NOMO-1 treated with DMSO at 0.1 percent for 48 hours (cell line): ENCODE results near the gene DISC1.
"Not testable (repeated sequence)": the region's sequence is repeated elsewhere in the genome, so short reads cannot be mapped to it uniquely, and the experiment has no call there.

ENCODE experiments used
- DNase-seq: peaks from one replicate; lab custom pipeline; 2025; ENCODE audit not compliant: unreplicated experiment; lab: John Stamatoyannopoulos, UW

DISC1 gene

GRCh38 chr1:231666937-231667608, 40.5 kb downstream of the DISC1 start:
- no peak for DNase-seq

DNA sequence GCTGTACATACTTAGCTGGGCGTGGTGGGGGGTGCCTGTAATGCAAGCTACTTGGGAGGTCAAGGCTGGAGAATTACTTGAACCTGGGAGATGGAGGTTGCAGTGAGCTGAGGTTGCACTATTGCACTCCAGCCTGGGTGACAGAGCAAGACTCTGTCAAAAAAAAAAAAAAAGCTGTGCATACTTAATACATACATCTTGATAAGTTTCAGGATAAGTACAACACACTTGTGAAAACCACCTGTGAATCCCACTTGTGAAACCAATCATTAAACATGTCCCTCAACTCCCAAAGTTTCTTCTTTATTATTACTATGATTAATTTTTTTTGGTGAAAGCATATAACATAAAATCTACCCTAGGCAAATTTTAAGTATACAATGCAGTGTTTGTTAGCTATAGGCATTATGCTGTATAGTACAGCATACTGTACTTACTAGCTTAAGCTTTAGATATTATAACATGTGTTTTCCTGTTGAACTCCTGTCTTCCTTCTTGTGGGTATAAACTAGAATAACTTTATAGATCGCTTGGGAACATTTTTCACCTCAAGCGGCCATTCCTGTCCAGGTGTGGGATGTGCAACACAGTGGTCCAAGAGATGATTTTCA, 41.4 kb downstream of the DISC1 start:
- no peak for DNase-seq

- no peak for DNase-seq
Observed at GRCh38 chr1:231668826-231669225, 42.2 kb downstream of the DISC1 start.

DNA sequence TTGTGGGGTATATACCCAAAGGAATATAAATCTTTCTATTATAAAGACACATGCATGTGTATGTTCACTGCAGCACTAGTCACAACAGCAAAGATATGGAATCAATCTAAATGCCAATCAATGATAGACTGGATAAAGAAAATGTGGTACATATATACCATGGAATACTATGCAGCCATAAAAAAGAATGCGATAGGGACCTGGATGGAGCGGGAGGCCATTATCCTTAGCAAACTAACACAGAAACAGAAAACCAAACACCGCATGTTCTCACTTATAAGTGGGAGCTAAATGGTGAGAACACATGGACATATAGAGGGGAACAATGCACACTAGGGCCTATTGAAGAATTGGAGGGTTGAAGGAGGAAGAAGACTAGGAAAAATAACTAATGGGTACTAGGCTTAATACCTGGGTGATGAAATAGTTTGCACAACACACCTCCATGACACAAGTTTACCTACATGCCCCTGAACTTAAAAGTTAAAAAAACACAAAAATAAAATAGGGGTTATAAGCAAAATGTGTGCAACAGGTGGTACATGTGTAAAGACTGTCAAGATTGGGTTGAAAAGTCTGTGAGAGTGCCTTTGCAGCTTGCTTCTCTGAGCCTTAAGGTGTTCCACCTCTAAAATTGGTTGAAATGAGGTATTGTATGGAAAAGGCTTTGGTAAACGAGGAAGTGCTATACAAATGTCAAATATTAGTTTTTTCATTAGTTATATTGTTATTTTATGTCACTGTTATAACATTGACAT, 43.5 kb downstream of the DISC1 start:
- not testable (repeated sequence) for DNase-seq

DNA sequence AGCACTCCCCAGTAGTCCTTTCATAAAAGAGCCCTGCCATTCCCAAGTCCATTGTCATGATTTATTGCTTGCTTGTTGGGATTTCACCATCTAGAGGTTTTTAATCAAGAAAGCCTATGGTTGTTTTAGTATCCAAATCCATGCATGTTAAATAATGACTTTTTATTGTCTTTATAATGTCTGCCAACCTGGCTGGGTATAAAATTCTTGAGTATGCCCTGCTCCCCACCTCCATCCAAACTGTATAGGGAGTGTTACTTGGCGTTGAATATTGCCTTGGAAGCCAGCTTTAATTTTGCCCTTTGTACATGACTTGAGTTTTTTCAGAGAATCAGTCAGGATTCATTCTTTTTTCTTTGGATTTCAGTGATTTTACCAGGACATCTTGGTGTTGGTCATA, 44.2 kb downstream of the DISC1 start:
- no peak for DNase-seq

GRCh38 chr1:231674575-231674974, 48.0 kb downstream of the DISC1 start:
- no peak for DNase-seq

DNA sequence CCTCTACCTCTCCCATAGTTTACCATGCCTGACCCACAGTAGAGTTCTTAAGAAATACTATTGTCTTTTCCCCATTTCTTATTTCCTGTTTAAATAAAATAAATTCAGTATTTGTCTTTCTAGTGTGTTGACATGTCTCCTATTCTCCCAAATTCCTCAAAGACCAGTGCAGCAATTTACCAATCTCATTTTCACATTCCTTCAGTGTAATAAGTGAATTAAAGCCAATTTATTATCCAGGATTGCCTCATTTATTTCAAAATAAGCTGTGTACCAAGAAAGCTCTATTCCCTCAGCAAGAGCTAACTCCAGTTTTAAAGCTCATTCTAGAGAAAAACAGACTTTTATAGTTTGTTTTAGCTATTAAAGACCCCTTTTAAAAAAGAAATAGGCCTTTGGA, 49.9 kb downstream of the DISC1 start:
- no peak for DNase-seq

DNA sequence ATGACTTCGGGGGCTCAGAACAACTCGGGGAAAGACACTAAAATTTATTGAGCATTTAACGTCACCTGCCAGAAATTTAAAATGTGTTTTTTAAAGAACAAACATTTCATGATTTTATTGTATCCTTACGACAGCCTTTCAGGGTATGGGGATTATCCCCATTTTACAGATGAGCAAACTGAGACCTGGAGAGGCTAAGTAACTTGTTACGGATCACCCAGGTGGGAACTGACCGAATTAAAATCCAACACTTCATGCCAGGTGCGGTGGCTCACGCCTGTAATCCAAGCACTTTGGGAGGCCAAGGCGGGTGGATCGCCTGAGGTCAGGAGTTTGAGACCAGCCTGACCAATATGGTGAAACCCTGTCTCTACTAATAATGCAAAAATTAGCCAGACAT, 50.9 kb downstream of the DISC1 start:
- no peak for DNase-seq

DNA sequence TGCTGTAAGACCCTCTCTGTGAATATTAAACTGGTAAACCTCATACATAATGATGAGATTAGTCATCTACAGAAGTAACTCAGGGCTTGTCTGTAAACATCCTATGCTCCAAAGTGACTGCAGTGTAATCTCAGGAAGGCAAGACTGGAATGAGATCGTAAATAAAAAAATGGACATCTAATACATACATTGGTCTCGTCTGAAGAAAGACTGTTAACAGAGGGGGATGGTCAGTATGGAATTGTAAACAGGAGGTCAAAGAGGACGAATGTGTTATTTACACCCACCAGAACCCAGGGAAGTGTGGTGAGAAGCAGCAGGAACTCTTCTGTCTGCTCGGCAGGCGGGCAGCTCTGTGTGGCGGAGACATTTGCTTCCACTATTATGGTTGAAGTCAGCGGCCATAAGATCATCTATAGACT, 51.4 kb downstream of the DISC1 start:
- DNase-seq = no peak

GRCh38 chr1:231679109-231679508, 52.5 kb downstream of the DISC1 start:
- no peak for DNase-seq

- no peak for DNase-seq
Observed at GRCh38 chr1:231681006-231681405, 54.4 kb downstream of the DISC1 start.

- no peak for DNase-seq
Observed at GRCh38 chr1:231682779-231683178, 56.2 kb downstream of the DISC1 start.

DNA sequence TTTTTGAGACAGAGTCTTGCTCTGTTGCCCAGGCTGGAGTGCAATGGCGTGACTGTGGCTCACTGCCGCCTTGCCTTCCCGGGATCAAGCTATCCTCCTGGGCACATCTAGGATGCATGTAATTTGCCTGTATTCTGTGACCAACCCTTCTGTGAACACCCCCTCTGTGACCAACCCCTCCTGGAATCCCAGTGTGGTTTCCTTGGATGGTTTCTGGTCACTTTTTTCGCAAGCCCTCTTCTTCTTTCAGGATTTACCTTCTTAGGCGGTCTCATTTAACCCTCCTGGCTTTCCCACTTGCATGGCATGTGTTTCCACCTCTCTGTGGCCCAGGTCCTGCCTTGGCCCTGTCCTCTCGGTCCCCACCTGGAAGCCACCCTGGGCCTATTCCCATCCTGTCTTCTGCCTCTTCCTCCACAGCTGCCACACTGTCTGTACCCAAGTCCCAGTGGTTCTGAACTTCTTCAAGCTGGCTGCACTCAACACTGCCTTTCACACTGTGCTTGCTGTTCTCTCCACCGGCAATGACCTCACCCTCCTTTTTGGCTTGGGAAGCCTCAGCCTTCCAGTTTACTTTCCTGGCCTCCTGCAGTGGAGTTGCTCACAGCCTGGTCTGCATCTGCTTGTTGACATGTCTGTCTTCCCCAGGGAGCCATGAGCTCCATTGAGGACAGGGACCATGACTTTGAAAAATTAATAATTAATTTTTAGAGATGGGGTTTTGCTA, 57.0 kb downstream of the DISC1 start:
- DNase-seq = no peak

DNA sequence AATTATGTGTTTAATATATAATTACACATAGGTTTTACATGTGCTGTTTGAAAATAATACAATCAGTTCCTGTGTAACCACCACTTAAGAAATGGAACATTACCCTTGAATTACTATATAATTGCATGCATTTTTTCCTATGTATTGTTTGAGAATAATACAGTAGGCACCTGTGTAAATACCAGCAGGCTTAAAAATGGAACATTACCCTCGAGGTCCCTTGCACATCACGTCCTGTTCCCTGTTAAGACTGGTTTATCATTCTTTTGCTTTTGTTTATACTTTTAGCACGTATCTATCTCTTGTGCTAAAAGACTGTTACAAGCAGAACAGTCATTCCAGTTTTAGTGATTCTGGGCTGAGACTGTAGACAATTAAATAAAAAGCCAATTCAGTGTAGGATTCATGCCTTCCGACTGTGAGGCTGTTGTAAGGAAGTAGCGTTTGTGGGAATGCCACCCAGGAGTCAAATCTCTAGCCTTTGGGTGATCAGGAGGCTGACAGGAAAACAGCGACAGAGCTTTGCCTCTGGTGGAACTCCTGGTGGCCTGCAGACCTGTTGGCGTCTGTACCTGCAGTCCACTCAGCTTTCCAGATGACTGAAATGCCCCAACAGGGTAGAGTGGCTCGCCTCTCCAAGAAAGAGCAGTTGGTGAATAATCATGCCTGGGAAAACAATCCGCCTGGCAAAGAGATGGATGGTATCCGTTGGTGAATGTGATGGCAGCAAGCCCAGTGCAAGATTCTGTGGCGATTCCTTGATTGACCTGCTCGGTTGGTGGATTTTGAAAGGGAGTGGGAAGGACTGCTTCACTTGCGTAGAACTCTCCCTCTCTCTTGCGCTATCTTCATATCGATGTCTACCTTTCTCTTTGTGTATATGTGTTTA, 58.0 kb downstream of the DISC1 start:
- no peak for DNase-seq

DNA sequence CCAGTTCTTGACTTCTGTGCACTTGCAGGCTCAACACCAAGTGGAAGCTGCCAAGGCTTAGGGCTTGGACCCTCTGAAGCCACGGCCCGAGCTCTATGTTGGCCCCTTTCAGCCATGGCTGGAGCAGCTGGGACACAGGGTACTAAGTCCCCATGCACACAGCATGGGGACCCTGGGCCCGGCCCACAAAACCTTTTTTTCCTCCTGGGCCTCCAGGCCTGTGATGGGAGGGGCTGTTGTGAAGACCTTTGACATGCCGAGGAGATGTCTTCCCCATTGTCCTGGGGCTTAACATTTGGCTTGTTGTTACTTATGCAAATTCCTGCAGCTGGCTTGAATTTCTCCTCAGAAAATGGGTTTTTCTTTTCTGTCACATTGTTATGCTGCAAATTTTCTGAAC, 59.8 kb downstream of the DISC1 start:
- no peak for DNase-seq

GRCh38 chr1:231688989-231689388, 62.4 kb downstream of the DISC1 start:
- DNase-seq = no peak

DNA sequence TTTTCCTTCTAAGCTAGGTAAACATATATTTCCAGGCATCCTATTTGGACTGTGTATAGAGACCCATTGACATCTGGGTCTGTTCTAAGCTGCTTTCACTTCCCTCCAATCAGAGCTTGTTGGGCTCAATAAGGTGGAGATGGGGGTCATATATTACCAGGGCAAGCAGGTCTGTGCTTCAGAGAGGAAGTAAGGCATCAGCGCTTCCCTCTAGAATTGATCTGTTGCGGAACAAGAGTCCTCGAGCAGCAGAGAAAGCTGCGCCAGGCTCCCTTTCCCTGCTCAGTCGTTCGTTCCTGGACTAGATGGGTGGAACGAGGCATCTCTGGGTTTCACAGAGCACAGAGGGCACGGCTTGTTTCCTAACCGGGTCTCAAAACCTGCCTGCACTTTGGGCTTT, 63.5 kb downstream of the DISC1 start:
- DNase-seq = peak; percentile 80

DNA sequence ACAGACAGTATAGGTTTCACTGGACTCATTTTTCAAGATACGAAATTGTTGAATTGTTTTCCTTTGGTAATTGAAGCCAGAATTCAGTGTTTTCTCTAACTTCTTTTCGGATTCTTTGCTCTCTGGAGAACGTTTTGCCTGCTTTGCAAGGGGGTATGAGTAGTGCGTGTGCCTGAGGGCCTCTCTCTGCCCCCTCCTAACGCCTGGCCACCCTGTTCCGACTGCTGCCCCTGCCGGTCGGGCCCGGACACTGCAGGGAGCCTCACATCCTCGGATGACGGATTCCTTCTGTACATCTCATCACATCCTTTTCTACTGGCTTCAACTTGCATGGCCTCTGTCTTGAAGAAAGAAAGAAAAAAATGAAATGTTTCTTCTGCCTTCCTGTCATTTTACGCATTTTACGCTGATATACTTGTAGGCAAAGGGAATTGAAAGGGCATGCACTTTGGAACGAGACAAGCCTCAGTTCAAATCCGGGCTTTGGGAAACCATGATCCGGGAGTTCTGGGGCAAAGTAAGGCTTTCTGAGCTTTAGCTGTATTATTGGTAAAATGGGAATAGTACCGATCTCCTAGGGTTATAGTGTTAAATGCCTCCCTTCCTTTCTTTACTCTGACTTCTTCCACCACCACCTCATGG, 65.1 kb downstream of the DISC1 start:
- no peak for DNase-seq

DNA sequence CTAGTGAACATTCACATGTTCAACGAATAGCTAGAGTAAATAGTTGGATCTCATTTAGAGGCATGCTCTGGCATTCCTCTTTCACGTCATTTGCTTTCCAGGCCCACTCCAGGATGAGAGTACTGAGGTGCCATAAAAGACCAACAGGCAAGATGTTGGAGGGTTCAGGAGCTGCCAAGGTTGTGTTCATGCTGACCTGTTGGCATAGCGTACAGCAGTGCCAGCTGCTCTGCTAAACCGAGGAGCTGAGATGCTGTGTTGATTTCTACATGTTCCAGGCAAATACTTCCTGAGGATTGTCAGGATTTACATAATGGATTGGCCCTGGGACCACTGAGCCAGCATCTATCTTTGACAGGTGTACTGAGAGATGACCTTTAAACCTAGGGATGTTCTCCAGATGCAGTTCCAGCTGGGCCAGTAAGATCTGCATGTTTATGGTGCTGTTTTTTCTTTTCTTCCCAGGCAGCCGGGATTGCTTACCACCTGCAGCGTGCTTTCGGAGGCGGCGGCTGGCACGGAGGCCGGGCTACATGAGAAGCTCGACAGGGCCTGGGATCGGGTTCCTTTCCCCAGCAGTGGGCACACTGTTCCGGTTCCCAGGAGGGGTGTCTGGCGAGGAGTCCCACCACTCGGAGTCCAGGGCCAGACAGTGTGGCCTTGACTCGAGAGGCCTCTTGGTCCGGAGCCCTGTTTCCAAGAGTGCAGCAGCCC, 66.9 kb downstream of the DISC1 start:
- no peak for DNase-seq

DNA sequence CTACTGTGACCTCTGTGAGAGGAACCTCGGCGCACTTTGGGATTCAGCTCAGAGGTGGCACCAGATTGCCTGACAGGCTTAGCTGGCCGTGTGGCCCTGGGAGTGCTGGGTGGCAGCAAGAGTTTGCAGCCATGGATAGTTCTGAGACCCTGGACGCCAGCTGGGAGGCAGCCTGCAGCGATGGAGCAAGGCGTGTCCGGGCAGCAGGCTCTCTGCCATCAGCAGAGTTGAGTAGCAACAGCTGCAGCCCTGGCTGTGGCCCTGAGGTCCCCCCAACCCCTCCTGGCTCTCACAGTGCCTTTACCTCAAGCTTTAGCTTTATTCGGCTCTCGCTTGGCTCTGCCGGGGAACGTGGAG, 67.5 kb downstream of the DISC1 start:
- no peak for DNase-seq
